Stomach smooth muscle (tissue), 2 donors: ENCODE measurements around the gene LMOD3.

Experiments used
- H3K27ac ChIP-seq: one replicate; pipeline ENCODE4 v1.7.0; 2013; ENCODE audit warnings: mild to moderate bottlenecking, low read length, inconsistent platforms
- H3K27me3 ChIP-seq, 2 donors: one replicate each; pipeline ENCODE4 v1.7.0; 2013; ENCODE audit warnings: low read length in 2 of 2; ENCODE audit not compliant: insufficient read depth in 2 of 2, control insufficient read depth in 1 of 2
- H3K36me3 ChIP-seq, 2 donors: one replicate each; pipeline ENCODE4 v1.7.0; 2013; ENCODE audit warnings: low read length in 2 of 2; ENCODE audit not compliant: control insufficient read depth in 2 of 2, insufficient read depth in 2 of 2
- H3K4me1 ChIP-seq: one replicate; pipeline ENCODE4 v1.7.0; 2013; ENCODE audit warnings: low read length; ENCODE audit not compliant: control insufficient read depth, insufficient read depth
- H3K4me3 ChIP-seq, 2 donors: one replicate each; pipeline ENCODE4 v1.7.0; 2013; ENCODE audit warnings: low read length in 2 of 2
- H3K9ac ChIP-seq, 2 donors: one replicate each; pipeline ENCODE4 v1.7.0; 2013; ENCODE audit warnings: low read length in 2 of 2, mild to moderate bottlenecking in 1 of 2
- H3K9me3 ChIP-seq, 2 donors: one replicate each; pipeline ENCODE4 v1.7.0; 2013; ENCODE audit warnings: low read length in 2 of 2; ENCODE audit not compliant: control insufficient read depth in 2 of 2
- donor health status: healthy.
- donor health status: Pancreatic carcinoma.

Gene LMOD3

GRCh38 chr3:69082805-69083204 lies 39.6 kb downstream of the LMOD3 start:
- Histone ChIP-seq H3K4me3 (no peak overlapping the region), H3K4me1 (peaks cover 40% of the 10 kb centered on the region), H3K9me3 (no peaks in the 10 kb centered on the region), H3K9ac (no peak overlapping the region), H3K36me3 (no peaks in the 10 kb centered on the region), H3K27ac (no peak overlapping the region), H3K27me3 (no peaks in the 10 kb centered on the region)

- H3K27me3 ChIP-seq, result no peaks in the 10 kb centered on the region
- H3K9me3 ChIP-seq, result no peaks in the 10 kb centered on the region
- peaks cover 38% of the 10 kb centered on the region for H3K4me1 ChIP-seq
- no peaks in the 10 kb centered on the region for H3K36me3 ChIP-seq
- no peak overlapping the region for H3K27ac ChIP-seq
- H3K9ac ChIP-seq, result no peak overlapping the region
- no peak overlapping the region for H3K4me3 ChIP-seq
Observed at GRCh38 chr3:69082361-69082760, 40.0 kb downstream of the LMOD3 start.

- H3K4me1 ChIP-seq, result peaks cover 32% of the 10 kb centered on the region
- no peak overlapping the region for H3K27ac ChIP-seq
Observed at GRCh38 chr3:69081583-69082262, 40.7 kb downstream of the LMOD3 start.

GRCh38 chr3:69080233-69080920 lies 42.0 kb downstream of the LMOD3 start, which contains the start of gene UBA3:
Gene UBA3 (minus strand): TSS chr3:69080365. CDS start chr3:69080353, 12 bp downstream.
- Histone ChIP-seq H3K4me1 (peaks cover 23% of the 10 kb centered on the region), H3K36me3 (no peaks in the 10 kb centered on the region), H3K27ac (no peak within 1 kb of the TSS), H3K27me3 (no peaks in the 10 kb centered on the region), H3K9ac (peak within 1 kb of the TSS; percentile 69 to 75), H3K4me3 (peak within 1 kb of the TSS; percentile 74 to 82), H3K9me3 (no peaks in the 10 kb centered on the region)

More at GRCh38 chr3:69081583-69082262, 40.7 kb downstream of the LMOD3 start:
- Histone ChIP-seq H3K36me3 (no peaks in the 10 kb centered on the region), H3K9me3 (no peaks in the 10 kb centered on the region), H3K4me3 (no peak overlapping the region), H3K27me3 (no peaks in the 10 kb centered on the region), H3K9ac (no peak overlapping the region)

- peak overlapping the region; percentile 74 to 82 for H3K4me3 ChIP-seq
- peak overlapping the region; percentile 69 to 75 for H3K9ac ChIP-seq
- no peak overlapping the region for H3K27ac ChIP-seq
- H3K27me3 ChIP-seq, result no peaks in the 10 kb centered on the region
- no peaks in the 10 kb centered on the region for H3K9me3 ChIP-seq
- no peaks in the 10 kb centered on the region for H3K36me3 ChIP-seq
- peaks cover 21% of the 10 kb centered on the region for H3K4me1 ChIP-seq
Observed at GRCh38 chr3:69079269-69080159, 42.9 kb downstream of the LMOD3 start.

DNA sequence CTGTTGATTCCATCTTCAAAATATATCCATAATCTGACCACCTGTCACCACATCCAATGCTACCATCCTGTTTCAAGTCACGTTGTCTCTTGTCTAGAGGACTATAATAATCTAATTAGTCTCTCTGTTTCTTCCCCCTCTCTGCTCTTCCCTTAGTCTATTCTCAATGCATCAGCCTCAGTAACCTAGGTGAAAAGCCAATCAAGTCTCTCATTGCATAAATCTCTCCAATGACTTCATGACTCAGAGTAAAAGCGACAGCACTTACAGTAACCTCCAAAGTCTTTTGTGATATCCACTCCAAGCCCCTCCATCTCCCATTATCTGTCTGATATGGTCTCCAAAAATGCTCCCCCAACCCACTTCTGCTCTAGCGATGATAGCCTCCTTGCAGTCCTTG lies 49.5 kb downstream of the LMOD3 start:
- Histone ChIP-seq H3K27ac (no peak overlapping the region), H3K9ac (no peak overlapping the region), H3K4me3 (no peak overlapping the region), H3K9me3 (no peaks in the 10 kb centered on the region), H3K27me3 (no peaks in the 10 kb centered on the region), H3K36me3 (peaks cover 7 to 23% of the 10 kb centered on the region in 2 donors), H3K4me1 (no peaks in the 10 kb centered on the region)

DNA sequence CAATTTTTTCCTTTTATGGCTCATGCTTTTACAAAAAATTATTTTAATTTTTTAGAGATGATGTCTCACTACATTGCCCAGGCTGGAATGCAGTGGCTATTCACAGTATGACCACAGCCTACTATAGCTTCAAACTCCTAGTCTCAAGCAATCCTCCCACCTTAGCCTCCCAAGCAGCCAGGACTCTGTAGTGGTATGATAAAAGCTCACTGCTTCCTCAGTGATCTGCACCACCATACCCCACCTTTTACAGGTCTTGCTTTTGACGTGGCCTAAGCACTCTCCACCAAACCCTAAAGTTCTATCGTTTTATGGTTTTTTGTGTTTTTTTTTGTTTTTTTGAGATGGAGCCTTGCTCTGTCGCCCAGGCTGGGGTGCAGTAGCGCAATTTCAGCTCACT lies 56.3 kb downstream of the LMOD3 start:
- H3K9me3 ChIP-seq, result no peaks in the 10 kb centered on the region
- peaks cover 8 to 17% of the 10 kb centered on the region in 2 donors for H3K36me3 ChIP-seq
- H3K27ac ChIP-seq, result no peak overlapping the region
- H3K27me3 ChIP-seq, result no peaks in the 10 kb centered on the region
- no peak overlapping the region for H3K4me3 ChIP-seq
- H3K9ac ChIP-seq, result no peak overlapping the region
- no peaks in the 10 kb centered on the region for H3K4me1 ChIP-seq

GRCh38 chr3:69065318-69065964 lies 57.0 kb downstream of the LMOD3 start:
- Histone ChIP-seq H3K36me3 (peaks cover 12 to 19% of the 10 kb centered on the region in 2 donors), H3K27me3 (no peaks in the 10 kb centered on the region), H3K4me3 (no peak overlapping the region), H3K27ac (no peak overlapping the region), H3K9ac (no peak overlapping the region), H3K9me3 (no peaks in the 10 kb centered on the region), H3K4me1 (no peaks in the 10 kb centered on the region)

DNA sequence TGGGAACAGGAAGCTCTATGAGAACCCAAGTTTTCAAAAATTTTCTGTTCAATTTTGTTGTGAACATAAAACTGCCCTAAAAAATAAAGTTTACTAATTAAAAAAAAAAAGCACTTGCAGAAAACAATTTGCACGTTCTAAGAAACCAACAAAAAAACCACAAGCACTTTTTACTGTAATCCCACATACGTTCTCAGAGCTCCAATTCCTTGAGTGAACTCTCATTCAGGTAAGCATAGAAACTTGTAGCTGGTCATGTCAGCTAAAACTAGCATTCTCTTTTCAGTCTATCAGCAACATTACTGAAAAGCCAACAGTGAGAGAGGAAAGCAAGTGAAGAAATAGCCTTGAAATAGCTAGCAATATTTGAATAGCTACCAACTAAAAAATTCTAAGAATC lies 58.8 kb downstream of the LMOD3 start:
- Histone ChIP-seq H3K27me3 (no peaks in the 10 kb centered on the region), H3K9ac (no peak overlapping the region), H3K4me3 (no peak overlapping the region), H3K36me3 (peaks cover 19 to 23% of the 10 kb centered on the region in 2 donors), H3K9me3 (no peaks in the 10 kb centered on the region), H3K27ac (no peak overlapping the region), H3K4me1 (no peaks in the 10 kb centered on the region)

GRCh38 chr3:69059688-69060087 lies 62.7 kb downstream of the LMOD3 start:
- H3K9me3 ChIP-seq, result no peaks in the 10 kb centered on the region
- H3K4me1 ChIP-seq, result no peaks in the 10 kb centered on the region
- H3K27ac ChIP-seq, result no peak overlapping the region
- H3K4me3 ChIP-seq, result no peak overlapping the region
- no peaks in the 10 kb centered on the region for H3K27me3 ChIP-seq
- H3K36me3 ChIP-seq, result peaks cover 26 to 29% of the 10 kb centered on the region in 2 donors
- no peak overlapping the region for H3K9ac ChIP-seq
